Astrocyte of the hippocampus (primary cell): Measurements from ENCODE around the gene SEMA4A.
"Not testable (repeated sequence)": the region's sequence is repeated elsewhere in the genome, so short reads cannot be mapped to it uniquely, and the experiment has no call there.

Source experiments
- DNase-seq: peaks from one replicate; pipeline ENCODE4 v3.0.0; 2011; ENCODE audit warnings: low read depth, low spot score

Gene SEMA4A

GRCh38 chr1:156193208-156193487 lies 39.8 kb downstream of the SEMA4A start:
- no peak for DNase-seq

GRCh38 chr1:156193488-156194299 lies 40.3 kb downstream of the SEMA4A start, which contains the start of gene SLC25A44:
SLC25A44 (plus strand) TSS chr1:156194104; CDS start chr1:156199848, 5,744 bp downstream.
- DNase-seq = peak; percentile 99

- DNase-seq = no peak
Measured at GRCh38 chr1:156194300-156194652, 40.9 kb downstream of the SEMA4A start.

GRCh38 chr1:156195853-156196252 lies 42.5 kb downstream of the SEMA4A start:
- DNase-seq = no peak

- DNase-seq = no peak
Measured at GRCh38 chr1:156196445-156196844, 43.1 kb downstream of the SEMA4A start.

GRCh38 chr1:156198831-156199349 lies 45.5 kb downstream of the SEMA4A start:
- DNase-seq = no peak

GRCh38 chr1:156200044-156200443 lies 46.7 kb downstream of the SEMA4A start:
- DNase-seq = no peak

- peak; percentile 13 for DNase-seq
Measured at GRCh38 chr1:156203331-156203730, 49.9 kb downstream of the SEMA4A start.

GRCh38 chr1:156204686-156205085 lies 51.3 kb downstream of the SEMA4A start:
- no peak for DNase-seq

- DNase-seq = no peak
Measured at GRCh38 chr1:156211243-156211642, 57.9 kb downstream of the SEMA4A start.

GRCh38 chr1:156212130-156212529 lies 58.7 kb downstream of the SEMA4A start:
- DNase-seq = no peak

GRCh38 chr1:156212833-156213643 lies 59.7 kb downstream of the SEMA4A start, which contains the start of gene PMF1:
PMF1 (plus strand) TSS chr1:156213007; CDS start chr1:156213016, 9 bp downstream.
- DNase-seq = peak; percentile 99

GRCh38 chr1:156213644-156213966 lies 60.2 kb downstream of the SEMA4A start:
- no peak for DNase-seq

GRCh38 chr1:156214024-156214748 lies 60.8 kb downstream of the SEMA4A start:
- DNase-seq = peak; percentile 58

GRCh38 chr1:156216361-156217086 lies 63.1 kb downstream of the SEMA4A start:
- not testable (repeated sequence) for DNase-seq

GRCh38 chr1:156217871-156218270 lies 64.5 kb downstream of the SEMA4A start:
- peak; percentile 33 for DNase-seq

- no peak for DNase-seq
Measured at GRCh38 chr1:156220226-156220625, 66.8 kb downstream of the SEMA4A start.

- no peak for DNase-seq
Measured at GRCh38 chr1:156221986-156222692, 68.8 kb downstream of the SEMA4A start.

GRCh38 chr1:156225677-156226014 lies 72.3 kb downstream of the SEMA4A start:
- no peak for DNase-seq

- no peak for DNase-seq
Measured at GRCh38 chr1:156226116-156226538, 72.7 kb downstream of the SEMA4A start.

- no peak for DNase-seq
Measured at GRCh38 chr1:156226782-156227181, 73.4 kb downstream of the SEMA4A start.
